ENCODE data around the gene TRAF5.
"Not testable (repeated sequence)": the region's sequence is repeated elsewhere in the genome, so short reads cannot be mapped to it uniquely, and the experiment has no call there.

The TRAF5 gene

DNA sequence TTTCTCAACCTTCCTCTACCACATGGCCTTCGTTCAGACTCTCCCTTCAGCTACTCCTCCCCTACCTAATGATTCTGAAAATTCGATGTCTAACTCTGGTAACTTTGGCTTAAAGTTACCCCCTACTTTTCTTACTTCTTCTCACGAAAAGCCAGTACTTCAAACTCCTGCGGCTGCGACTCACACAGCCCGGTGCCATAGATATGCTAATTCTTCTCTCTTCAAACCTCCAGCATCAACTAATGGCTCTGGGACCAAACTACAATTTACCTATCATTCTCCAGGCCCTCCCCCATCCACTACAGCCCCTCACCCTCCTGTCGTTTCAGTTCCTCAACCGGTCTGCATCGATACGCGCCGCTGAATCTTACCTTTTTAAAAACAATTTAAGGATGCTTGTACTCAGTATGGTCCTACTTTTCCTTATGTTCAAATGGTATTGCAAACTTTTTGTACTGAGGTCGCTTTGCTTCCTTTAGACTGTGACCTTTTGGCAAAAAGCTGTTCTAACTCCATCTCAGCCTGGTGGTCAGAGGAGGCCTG is 73.3 kb downstream of the TRAF5 start:
- not testable (repeated sequence) for H3K9me3 ChIP-seq (ENCODE audit: control insufficient read depth, insufficient read depth, low read depth, low read length); H3K27me3 ChIP-seq (ENCODE audit: control insufficient read depth, insufficient read depth, low read length); H3K36me3 ChIP-seq (ENCODE audit: control insufficient read depth, insufficient read depth, low read length)
- H3K4me3 ChIP-seq (ENCODE audit: low read depth, low read length): peak overlapping the region; percentile 72
- peak overlapping the region; percentile 95 for H3K9ac ChIP-seq (ENCODE audit: low read length)
- peaks cover 23% of the 10 kb centered on the region for H3K4me1 ChIP-seq (ENCODE audit: control insufficient read depth, insufficient read depth, low read length)
- H3K27ac ChIP-seq (ENCODE audit: low read depth, low read length): peak overlapping the region; percentile 96

DNA sequence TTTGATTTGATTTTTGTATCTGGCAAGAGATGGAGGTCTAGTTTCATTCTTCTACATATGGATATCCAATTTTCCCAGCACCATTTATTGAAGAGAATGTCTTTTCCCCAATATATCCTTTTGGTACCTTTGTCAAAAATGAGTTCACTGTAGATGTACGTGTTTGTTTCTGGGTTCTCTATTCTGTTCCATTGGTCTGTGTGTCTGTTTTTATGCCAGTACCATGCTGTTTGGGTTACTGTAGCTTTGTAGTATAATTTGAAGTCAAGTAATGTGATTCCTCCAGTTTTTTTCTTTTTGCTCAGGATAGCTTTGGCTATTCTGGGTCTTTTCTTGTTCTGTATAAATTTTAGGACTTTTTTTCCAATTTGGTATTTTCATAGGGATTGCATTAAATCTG is 75.1 kb downstream of the TRAF5 start:
- not testable (repeated sequence) for H3K27ac ChIP-seq (ENCODE audit: low read depth, low read length); H3K9me3 ChIP-seq (ENCODE audit: control insufficient read depth, insufficient read depth, low read depth, low read length); H3K9ac ChIP-seq (ENCODE audit: low read length); H3K36me3 ChIP-seq (ENCODE audit: control insufficient read depth, insufficient read depth, low read length); H3K27me3 ChIP-seq (ENCODE audit: control insufficient read depth, insufficient read depth, low read length)
- Histone ChIP-seq H3K4me1 (ENCODE audit: control insufficient read depth, insufficient read depth, low read length) (peaks cover 23% of the 10 kb centered on the region), H3K4me3 (ENCODE audit: low read depth, low read length) (peak overlapping the region; percentile 9; the same call in 1 of the 2 replicates)

DNA sequence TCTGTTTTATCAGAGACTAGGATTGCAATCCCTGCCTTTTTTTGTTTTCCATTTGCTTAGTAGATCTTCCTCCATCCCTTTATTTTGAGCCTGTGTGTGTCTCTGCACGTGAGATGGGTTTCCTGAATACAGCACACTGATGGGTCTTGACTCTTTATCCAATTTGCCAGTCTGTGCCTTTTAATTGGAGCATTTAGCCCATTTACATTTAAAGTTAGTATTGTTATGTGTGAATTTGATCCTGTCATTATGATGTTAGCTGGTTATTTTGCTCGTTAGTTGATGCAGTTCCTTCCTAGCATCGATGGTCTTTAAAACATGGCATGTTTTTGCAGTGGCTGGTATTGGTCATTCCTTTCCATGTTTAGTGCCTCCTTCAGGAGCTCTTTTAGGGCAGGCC is 79.5 kb downstream of the TRAF5 start:
- not testable (repeated sequence) for H3K4me3 ChIP-seq (ENCODE audit: low read depth, low read length); H3K27ac ChIP-seq (ENCODE audit: low read depth, low read length)
- peaks cover 15% of the 10 kb centered on the region; the same call in 1 of the 2 replicates for H3K36me3 ChIP-seq (ENCODE audit: control insufficient read depth, insufficient read depth, low read length)

DNA sequence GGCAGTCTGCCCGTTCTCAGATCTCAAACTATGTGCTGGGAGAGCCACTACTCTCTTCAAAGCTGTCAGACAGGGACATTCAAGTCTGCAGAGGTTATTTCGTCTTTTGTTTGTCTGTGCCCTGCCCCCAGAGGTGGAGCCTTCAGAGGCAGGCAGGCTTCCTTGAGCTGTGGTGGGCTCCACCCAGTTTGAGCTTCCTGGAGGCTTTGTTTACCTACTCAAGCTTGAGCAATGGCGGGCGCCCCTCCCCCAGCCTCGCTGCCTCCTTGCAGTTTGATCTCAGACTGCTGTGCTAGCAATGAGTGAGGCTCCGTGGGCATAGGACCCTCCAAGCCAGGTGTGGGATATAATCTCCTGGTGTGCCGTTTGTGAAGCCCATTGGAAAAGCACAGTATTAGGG is 81.1 kb downstream of the TRAF5 start:
- not testable (repeated sequence) for H3K27ac ChIP-seq (ENCODE audit: low read depth, low read length); H3K4me1 ChIP-seq (ENCODE audit: control insufficient read depth, insufficient read depth, low read length); H3K27me3 ChIP-seq (ENCODE audit: control insufficient read depth, insufficient read depth, low read length); H3K4me3 ChIP-seq (ENCODE audit: low read depth, low read length); H3K9ac ChIP-seq (ENCODE audit: low read length)
- Histone ChIP-seq H3K36me3 (ENCODE audit: control insufficient read depth, insufficient read depth, low read length) (peaks cover 19% of the 10 kb centered on the region; the same call in 1 of the 2 replicates), H3K9me3 (ENCODE audit: control insufficient read depth, insufficient read depth, low read depth, low read length) (peaks cover 42% of the 10 kb centered on the region)

More for the DNA sequence above, 79.5 kb downstream of the TRAF5 start:
- H3K4me1 ChIP-seq (ENCODE audit: control insufficient read depth, insufficient read depth, low read length); H3K9ac ChIP-seq (ENCODE audit: low read length); H3K27me3 ChIP-seq (ENCODE audit: control insufficient read depth, insufficient read depth, low read length): not testable (repeated sequence)
- peaks cover 39% of the 10 kb centered on the region for H3K9me3 ChIP-seq (ENCODE audit: control insufficient read depth, insufficient read depth, low read depth, low read length)

DNA sequence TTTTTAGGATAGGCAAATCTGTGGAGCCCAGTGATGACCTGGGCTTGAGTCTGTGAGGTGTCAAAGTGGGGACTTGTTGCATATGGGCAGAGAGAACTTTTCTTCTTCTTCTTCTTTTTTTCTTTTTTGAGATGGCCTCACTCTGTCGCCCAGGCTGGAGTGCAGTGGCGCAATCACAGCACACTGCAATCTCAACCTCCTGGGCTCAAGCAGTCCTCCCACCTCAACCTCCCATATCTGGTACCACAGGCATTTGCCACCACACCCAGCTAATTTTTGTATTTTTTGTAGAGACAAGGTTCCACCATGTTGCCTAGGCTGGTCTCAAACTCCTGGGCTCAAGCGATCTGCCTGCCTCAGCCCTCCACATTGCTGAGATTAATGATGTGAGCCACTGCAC is 85.0 kb downstream of the TRAF5 start:
- Histone ChIP-seq H3K27ac (ENCODE audit: low read depth, low read length) (no peak overlapping the region), H3K27me3 (ENCODE audit: control insufficient read depth, insufficient read depth, low read length) (no peaks in the 10 kb centered on the region), H3K9me3 (ENCODE audit: control insufficient read depth, insufficient read depth, low read depth, low read length) (peaks cover 56% of the 10 kb centered on the region), H3K4me3 (ENCODE audit: low read depth, low read length) (no peak overlapping the region), H3K4me1 (ENCODE audit: control insufficient read depth, insufficient read depth, low read length) (no peaks in the 10 kb centered on the region), H3K9ac (ENCODE audit: low read length) (no peak overlapping the region), H3K36me3 (ENCODE audit: control insufficient read depth, insufficient read depth, low read length) (peaks cover 22% of the 10 kb centered on the region; the same call in 1 of the 2 replicates)

DNA sequence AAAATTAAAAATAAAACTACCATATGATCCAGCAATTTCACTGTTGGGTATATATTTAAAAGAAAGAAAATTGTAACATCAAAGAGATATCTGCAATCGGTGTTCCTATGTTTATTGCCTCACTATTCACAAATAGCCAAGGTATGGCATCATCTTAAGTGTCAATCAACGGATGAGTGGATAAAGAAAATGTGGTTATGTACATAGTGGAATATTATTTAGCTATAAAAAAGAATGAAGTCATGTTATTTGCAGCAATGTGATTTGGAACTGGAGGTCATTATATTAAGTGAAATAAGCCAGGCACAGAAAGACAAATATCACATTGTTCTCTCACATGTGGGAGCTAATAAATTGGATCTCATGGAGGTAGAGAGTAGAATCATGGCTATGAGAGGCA is 89.1 kb downstream of the TRAF5 start:
- Histone ChIP-seq H3K4me3 (ENCODE audit: low read depth, low read length) (peak overlapping the region; percentile 45; the same call in 1 of the 2 replicates), H3K4me1 (ENCODE audit: control insufficient read depth, insufficient read depth, low read length) (peaks cover 9% of the 10 kb centered on the region), H3K36me3 (ENCODE audit: control insufficient read depth, insufficient read depth, low read length) (peaks cover 8% of the 10 kb centered on the region; the same call in 1 of the 2 replicates), H3K9me3 (ENCODE audit: control insufficient read depth, insufficient read depth, low read depth, low read length) (peaks cover 24% of the 10 kb centered on the region), H3K9ac (ENCODE audit: low read length) (no peak overlapping the region), H3K27ac (ENCODE audit: low read depth, low read length) (no peak overlapping the region), H3K27me3 (ENCODE audit: control insufficient read depth, insufficient read depth, low read length) (no peaks in the 10 kb centered on the region)

DNA sequence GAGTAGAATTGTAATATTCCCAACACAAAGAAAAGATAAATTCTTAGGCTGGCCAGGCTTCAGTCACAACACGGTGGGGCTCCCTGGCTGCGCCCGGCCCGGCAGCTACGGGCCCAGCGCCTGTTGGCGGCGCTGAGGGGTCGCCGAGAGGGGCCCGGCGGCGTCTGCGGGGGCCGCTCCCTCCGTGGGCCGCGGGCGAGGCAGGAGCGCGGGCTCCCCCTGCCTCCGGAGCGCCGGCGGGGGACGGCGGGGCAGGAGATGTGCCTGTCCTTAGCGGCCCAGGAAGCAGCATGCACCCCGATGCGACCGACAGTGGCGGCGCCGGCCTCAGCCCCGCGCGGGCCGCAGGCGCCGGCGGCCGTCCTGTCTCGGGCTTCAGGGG is 89.6 kb downstream of the TRAF5 start:
- peak overlapping the region; percentile 45; the same call in 1 of the 2 replicates for H3K4me3 ChIP-seq (ENCODE audit: low read depth, low read length)
- H3K4me1 ChIP-seq (ENCODE audit: control insufficient read depth, insufficient read depth, low read length): peaks cover 14% of the 10 kb centered on the region
- not testable (repeated sequence) for H3K27me3 ChIP-seq (ENCODE audit: control insufficient read depth, insufficient read depth, low read length); H3K27ac ChIP-seq (ENCODE audit: low read depth, low read length); H3K36me3 ChIP-seq (ENCODE audit: control insufficient read depth, insufficient read depth, low read length); H3K9ac ChIP-seq (ENCODE audit: low read length)
- peaks cover 23% of the 10 kb centered on the region for H3K9me3 ChIP-seq (ENCODE audit: control insufficient read depth, insufficient read depth, low read depth, low read length)

DNA sequence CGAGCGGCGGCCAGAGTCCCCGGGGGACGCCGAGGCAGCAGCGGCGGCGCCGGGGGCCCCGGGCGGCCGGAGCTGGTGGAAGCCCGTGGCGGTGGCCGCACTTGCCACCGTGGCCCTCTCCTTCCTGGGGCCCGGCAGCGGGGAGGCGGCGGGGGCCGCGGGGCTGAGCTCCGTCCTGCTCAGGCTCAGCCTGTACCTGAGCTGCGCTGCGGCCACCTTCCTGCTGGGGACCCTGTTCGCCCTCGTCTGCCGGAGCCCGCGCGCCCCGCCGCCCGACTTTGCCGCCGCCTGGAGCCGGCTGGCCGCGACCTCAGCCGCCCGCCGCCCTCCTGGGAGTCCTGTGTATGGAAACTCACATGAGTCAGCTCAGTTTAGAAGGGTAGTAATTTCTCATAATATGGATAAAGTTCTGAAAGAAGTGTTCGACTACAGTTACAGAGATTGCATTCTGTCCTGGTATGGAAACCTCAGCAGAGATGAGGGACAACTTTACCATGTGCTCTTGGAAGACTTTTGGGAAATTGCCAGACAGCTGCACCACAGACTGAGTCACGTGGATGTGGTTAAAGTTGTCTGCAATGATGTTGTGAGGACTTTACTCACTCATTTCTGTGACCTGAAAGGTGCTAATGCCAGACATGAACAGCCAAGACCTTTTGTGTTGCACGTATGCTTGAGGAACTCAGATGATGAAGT is 90.1 kb downstream of the TRAF5 start:
- Histone ChIP-seq H3K4me3 (ENCODE audit: low read depth, low read length) (peak overlapping the region; percentile 45; the same call in 1 of the 2 replicates), H3K4me1 (ENCODE audit: control insufficient read depth, insufficient read depth, low read length) (peaks cover 14% of the 10 kb centered on the region), H3K9me3 (ENCODE audit: control insufficient read depth, insufficient read depth, low read depth, low read length) (peaks cover 18% of the 10 kb centered on the region)
- H3K9ac ChIP-seq (ENCODE audit: low read length); H3K27me3 ChIP-seq (ENCODE audit: control insufficient read depth, insufficient read depth, low read length); H3K36me3 ChIP-seq (ENCODE audit: control insufficient read depth, insufficient read depth, low read length); H3K27ac ChIP-seq (ENCODE audit: low read depth, low read length): not testable (repeated sequence)

DNA sequence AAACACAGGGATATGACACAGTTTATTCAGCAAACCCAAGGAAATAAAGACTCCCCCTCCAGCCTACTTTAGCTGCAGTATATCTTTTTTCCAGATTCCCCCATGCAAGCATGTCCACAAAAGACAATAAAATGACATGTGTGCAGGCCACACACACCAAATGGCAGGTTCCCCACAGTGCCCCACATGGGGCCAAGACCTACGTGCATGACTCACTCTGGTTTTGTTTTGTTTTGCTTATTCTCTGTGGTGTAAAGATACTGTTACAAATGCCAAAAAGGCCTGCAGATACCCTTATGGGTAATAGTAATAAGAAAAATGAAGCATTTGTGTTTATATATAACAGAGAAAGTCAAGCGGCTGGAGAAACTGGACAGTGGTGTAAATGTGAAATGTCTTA is 93.8 kb downstream of the TRAF5 start:
- H3K9ac ChIP-seq (ENCODE audit: low read length): no peak overlapping the region
- peaks cover 3% of the 10 kb centered on the region; the same call in 1 of the 2 replicates for H3K9me3 ChIP-seq (ENCODE audit: control insufficient read depth, insufficient read depth, low read depth, low read length)
- no peaks in the 10 kb centered on the region; the same call in 1 of the 2 replicates for H3K36me3 ChIP-seq (ENCODE audit: control insufficient read depth, insufficient read depth, low read length)
- peaks cover 14% of the 10 kb centered on the region for H3K4me1 ChIP-seq (ENCODE audit: control insufficient read depth, insufficient read depth, low read length)
- H3K27ac ChIP-seq (ENCODE audit: low read depth, low read length): no peak overlapping the region
- no peaks in the 10 kb centered on the region for H3K27me3 ChIP-seq (ENCODE audit: control insufficient read depth, insufficient read depth, low read length)
- no peak overlapping the region for H3K4me3 ChIP-seq (ENCODE audit: low read depth, low read length)

DNA sequence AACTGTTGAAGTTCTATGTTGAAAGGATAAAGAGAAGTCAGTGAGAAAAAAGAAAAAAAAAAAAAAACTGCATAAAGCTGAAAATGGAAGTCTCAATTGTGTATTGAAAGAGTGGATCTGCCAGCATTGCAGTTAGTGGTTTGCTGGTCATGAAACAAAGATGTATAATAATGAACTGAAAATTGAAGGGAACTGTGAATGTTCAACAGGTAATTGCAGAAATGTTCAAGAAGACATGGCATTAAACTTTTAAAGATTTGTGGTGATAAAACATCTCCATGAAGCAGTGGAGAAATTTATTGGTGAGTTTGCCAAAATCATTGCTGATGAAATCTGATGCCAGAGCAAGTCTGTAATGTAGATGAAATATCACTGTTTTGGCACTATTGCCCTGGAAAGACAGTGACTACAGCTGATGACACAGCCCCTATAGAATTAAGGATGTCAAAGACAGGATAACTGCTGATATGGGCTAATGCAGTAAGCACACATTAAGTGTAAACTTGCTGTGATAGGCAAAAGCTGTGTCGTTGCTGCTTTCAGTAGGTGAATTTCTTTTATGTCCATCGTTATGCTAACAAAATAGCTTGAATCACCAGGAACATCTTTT is 94.3 kb downstream of the TRAF5 start:
- no peak overlapping the region for H3K9ac ChIP-seq (ENCODE audit: low read length)
- no peaks in the 10 kb centered on the region for H3K27me3 ChIP-seq (ENCODE audit: control insufficient read depth, insufficient read depth, low read length)
- peaks cover 14% of the 10 kb centered on the region for H3K4me1 ChIP-seq (ENCODE audit: control insufficient read depth, insufficient read depth, low read length)
- H3K36me3 ChIP-seq (ENCODE audit: control insufficient read depth, insufficient read depth, low read length): no peaks in the 10 kb centered on the region; the same call in 1 of the 2 replicates
- no peak overlapping the region for H3K27ac ChIP-seq (ENCODE audit: low read depth, low read length)
- H3K9me3 ChIP-seq (ENCODE audit: control insufficient read depth, insufficient read depth, low read depth, low read length): no peaks in the 10 kb centered on the region; the same call in 1 of the 2 replicates
- no peak overlapping the region for H3K4me3 ChIP-seq (ENCODE audit: low read depth, low read length)

DNA sequence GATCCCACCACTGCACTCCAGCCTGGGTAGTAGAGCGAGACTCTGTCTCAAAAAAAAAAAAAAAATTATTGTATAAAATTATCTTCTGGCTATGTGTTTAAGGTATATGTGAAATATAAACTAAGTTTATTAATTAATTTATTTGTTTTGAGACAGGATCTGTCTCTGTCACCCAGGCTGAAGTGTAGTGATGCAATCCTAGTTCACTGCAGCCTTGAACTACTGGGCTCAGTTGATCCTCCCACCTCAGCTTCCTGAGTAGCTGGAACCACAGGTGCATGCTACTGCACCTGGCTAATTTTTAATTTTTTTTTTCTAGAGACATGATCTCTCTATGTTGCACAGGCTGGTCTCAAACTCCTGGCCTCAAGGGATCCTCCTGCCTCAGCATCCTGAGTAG is 97.4 kb downstream of the TRAF5 start:
- Histone ChIP-seq H3K9ac (ENCODE audit: low read length) (no peak overlapping the region), H3K36me3 (ENCODE audit: control insufficient read depth, insufficient read depth, low read length) (peaks cover 5% of the 10 kb centered on the region), H3K27me3 (ENCODE audit: control insufficient read depth, insufficient read depth, low read length) (no peaks in the 10 kb centered on the region), H3K4me3 (ENCODE audit: low read depth, low read length) (no peak overlapping the region), H3K9me3 (ENCODE audit: control insufficient read depth, insufficient read depth, low read depth, low read length) (no peaks in the 10 kb centered on the region), H3K4me1 (ENCODE audit: control insufficient read depth, insufficient read depth, low read length) (peaks cover 14% of the 10 kb centered on the region), H3K27ac (ENCODE audit: low read depth, low read length) (no peak overlapping the region)

Measured in HUES6 (cell line).